HL-60 (cell line): ENCODE data around the gene C1orf226.
"Not testable (repeated sequence)": the region's sequence is repeated elsewhere in the genome, so short reads cannot be mapped to it uniquely, and the experiment has no call there.

Experiments
- DNase-seq, 2 experiments: peaks; one replicate each; pipeline ENCODE4 v3.0.0-alpha.2; 2010 to 2020; ENCODE audit warnings: low read depth in 1 of 2, low spot score in 1 of 2
- H3K27ac ChIP-seq: fragments of 250-450 bp; sonication (Bioruptor Pico); replicated peaks from 2 replicates; pipeline ENCODE4 v1.5.1; 2020; ENCODE audit warnings: mild to moderate bottlenecking, moderate library complexity
- H3K27me3 ChIP-seq: fragments of 250-450 bp; sonication (Bioruptor Pico); 2 replicates; pipeline ENCODE4 v1.5.1; 2021; ENCODE audit warnings: mild to moderate bottlenecking, moderate library complexity; ENCODE audit not compliant: insufficient read depth, poor library complexity, severe bottlenecking
- H3K4me3 ChIP-seq: replicated peaks from 2 replicates; pipeline ENCODE4 v1.5.1; 2011; ENCODE audit warnings: mild to moderate bottlenecking, control low read depth, low read length; ENCODE audit not compliant: insufficient read depth
- GABPA ChIP-seq: IDR thresholded peaks from 2 replicates; pipeline ENCODE4 v1.6.1; 2012; ENCODE audit warnings: low read depth
- POLR2AphosphoS5 ChIP-seq: IDR thresholded peaks from 2 replicates; pipeline ENCODE4 v1.6.1; 2012; ENCODE audit warnings: low read depth
- REST ChIP-seq: IDR thresholded peaks from 2 replicates; pipeline ENCODE4 v1.6.1; 2012; ENCODE audit warnings: low read depth; ENCODE audit not compliant: insufficient replicate concordance
- SPI1 ChIP-seq: IDR thresholded peaks from 2 replicates; pipeline ENCODE4 v1.6.1; 2012; ENCODE audit warnings: low read depth, mild to moderate bottlenecking, borderline replicate concordance
- TF ChIP-seq, protein P1 (sequence below): IDR thresholded peaks from one replicate; pipeline ENCODE4 v1.5.1; 2011; ENCODE audit warnings: low read length, control low read depth, inconsistent platforms; ENCODE audit not compliant: insufficient read depth

Gene C1orf226

DNA sequence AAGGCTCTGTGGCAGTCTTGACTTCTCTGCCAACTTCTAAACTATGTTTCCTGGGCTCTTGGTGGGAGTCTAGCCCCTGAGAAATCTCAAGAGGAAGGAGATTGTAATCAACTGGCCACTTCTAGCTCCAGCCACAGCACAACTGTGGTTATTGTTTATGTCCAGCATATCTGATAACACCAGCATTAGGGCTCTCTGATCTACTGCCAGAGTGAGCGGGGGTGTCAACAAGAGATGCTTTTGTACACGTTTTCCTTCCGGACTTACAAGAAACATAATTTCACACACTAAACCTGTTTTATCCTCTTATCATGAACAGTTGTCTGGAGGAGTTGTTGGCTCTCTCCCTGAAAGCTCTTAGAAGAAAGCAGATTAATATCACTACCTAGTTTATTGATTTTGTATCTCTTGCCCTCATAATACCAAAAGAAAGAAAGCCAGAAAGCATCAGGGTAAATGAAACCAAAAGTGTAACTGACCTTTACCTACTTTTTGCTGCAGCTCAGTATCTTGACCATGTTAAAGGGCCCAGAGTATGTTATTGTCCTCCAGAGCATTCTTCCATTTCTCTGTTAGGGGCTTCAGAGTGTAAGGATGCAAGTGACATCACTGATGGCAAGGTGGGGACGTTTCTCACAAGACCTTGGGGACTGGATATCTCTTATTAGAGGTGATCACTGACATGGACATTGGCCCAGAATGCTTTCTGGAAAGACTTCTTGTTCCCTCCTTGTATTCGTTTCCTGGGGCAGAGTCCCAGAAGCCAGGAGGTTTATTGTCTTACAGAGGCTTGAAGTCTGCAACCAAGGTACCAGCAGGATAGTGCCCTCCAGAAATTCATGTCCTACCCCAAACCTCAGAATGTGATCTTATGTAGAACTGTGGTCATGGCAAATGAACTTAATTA, 40.0 kb downstream of the C1orf226 start:
- H3K4me3 ChIP-seq, result no peak overlapping the region
- DNase-seq, result no peak
- TF ChIP-seq SPI1 (no peak), GABPA (no peak), POLR2AphosphoS5 (no peak), REST (no peak)
- TF ChIP-seq, protein P1, sequence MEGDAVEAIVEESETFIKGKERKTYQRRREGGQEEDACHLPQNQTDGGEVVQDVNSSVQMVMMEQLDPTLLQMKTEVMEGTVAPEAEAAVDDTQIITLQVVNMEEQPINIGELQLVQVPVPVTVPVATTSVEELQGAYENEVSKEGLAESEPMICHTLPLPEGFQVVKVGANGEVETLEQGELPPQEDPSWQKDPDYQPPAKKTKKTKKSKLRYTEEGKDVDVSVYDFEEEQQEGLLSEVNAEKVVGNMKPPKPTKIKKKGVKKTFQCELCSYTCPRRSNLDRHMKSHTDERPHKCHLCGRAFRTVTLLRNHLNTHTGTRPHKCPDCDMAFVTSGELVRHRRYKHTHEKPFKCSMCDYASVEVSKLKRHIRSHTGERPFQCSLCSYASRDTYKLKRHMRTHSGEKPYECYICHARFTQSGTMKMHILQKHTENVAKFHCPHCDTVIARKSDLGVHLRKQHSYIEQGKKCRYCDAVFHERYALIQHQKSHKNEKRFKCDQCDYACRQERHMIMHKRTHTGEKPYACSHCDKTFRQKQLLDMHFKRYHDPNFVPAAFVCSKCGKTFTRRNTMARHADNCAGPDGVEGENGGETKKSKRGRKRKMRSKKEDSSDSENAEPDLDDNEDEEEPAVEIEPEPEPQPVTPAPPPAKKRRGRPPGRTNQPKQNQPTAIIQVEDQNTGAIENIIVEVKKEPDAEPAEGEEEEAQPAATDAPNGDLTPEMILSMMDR, result no peak
- H3K27me3 ChIP-seq, result no peaks in the 10 kb centered on the region
- no peak overlapping the region for H3K27ac ChIP-seq

GRCh38 chr1:162422662-162423375, 41.3 kb downstream of the C1orf226 start:
- no peaks in the 10 kb centered on the region for H3K27me3 ChIP-seq
- DNase-seq, result peak; percentile 70 to 72
- H3K4me3 ChIP-seq, result no peak overlapping the region
- TF ChIP-seq, protein P1, result no peak
- TF ChIP-seq REST, result no peak
- TF ChIP-seq SPI1, result peak; percentile 92
- H3K27ac ChIP-seq, result no peak overlapping the region

DNA sequence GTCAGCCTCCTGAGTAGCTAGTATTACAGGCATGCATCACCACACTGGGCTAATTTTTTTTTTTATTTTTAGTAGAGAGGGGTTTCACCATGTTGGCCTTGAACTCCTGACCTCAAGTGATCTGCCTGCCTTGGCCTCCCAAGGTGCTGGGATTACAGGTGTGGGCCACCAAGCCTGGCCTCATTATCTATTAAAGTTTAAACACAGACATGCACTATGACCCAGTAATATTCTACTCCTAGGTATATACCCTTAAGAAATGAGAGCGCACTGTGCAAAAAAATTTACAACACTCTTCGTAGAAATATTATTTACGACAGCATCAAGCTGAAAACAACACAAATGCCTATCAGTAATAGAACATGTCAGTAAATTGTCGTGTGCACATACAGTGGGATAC, 49.1 kb downstream of the C1orf226 start:
- DNase-seq, result no peak
- Histone ChIP-seq H3K27ac (no peak overlapping the region), H3K4me3 (no peak overlapping the region), H3K27me3 (no peaks in the 10 kb centered on the region)
- TF ChIP-seq, protein P1, result no peak
- TF ChIP-seq GABPA, result no peak
- no peak for TF ChIP-seq SPI1
- no peak for TF ChIP-seq REST
- no peak for TF ChIP-seq POLR2AphosphoS5

DNA sequence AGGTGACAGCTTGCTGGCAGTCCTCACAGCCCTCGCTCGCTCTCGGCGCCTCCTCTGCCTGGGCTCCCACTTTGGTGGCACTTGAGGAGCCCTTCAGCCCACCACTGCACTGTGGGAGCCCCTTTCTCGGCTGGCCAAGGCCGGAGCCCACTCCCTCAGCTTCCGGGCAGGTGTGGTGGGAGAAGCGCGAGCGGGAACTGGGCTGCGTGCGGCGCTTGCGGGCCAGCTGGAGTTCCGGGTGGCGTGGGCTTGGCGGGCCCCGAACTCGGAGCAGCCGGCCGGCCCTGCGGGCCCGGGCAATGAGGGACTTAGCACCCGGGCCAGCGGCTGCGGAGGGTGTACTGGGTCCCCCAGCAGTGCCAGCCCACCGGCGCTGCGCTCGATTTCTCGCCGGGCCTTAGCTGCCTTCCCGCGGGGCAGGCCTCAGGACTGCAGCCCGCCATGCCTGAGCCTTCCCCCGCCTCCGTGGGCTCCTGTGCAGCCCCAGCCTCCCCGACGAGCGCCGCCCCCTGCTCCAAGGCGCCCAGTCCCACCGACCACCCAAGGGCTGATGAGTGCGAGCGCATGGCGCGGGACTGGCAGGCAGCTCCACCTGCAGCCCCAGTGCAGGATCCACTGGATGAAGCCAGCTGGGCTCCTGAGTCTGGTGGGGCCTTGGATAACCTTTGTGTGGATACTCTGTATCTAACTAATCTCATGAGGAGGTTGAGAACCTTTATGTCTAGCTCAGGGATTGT, 51.6 kb downstream of the C1orf226 start:
- not testable (repeated sequence) for H3K27ac ChIP-seq, H3K27me3 ChIP-seq, DNase-seq, H3K4me3 ChIP-seq
